Peyer's patch (tissue), 4 donors: ENCODE data around the gene GRM1.

Experiments
- POLR2A ChIP-seq, 2 donors: fragments of 450-650 bp; IDR thresholded peaks; one replicate each; pipeline ENCODE4 v1.5.1; 2017; ENCODE audit warnings: antibody characterized with exemption in 2 of 2, mild to moderate bottlenecking in 2 of 2, moderate library complexity in 2 of 2
- TF ChIP-seq, protein P1 (sequence below), 6 experiments: fragments of 450-650 bp in 4 of 6; fragments of 200-600 bp in 2 of 6; sonication (generic) in 1 of 6; IDR thresholded peaks; one replicate each; pipeline ENCODE4 v1.5.1; 2017 to 2019; ENCODE audit warnings: antibody characterized with exemption in 6 of 6, mild to moderate bottlenecking in 3 of 6, moderate library complexity in 1 of 6

GRCh38 chr6:146029573-146030184 is 817 bp downstream of the GRM1 start:
- TF ChIP-seq, protein P1, sequence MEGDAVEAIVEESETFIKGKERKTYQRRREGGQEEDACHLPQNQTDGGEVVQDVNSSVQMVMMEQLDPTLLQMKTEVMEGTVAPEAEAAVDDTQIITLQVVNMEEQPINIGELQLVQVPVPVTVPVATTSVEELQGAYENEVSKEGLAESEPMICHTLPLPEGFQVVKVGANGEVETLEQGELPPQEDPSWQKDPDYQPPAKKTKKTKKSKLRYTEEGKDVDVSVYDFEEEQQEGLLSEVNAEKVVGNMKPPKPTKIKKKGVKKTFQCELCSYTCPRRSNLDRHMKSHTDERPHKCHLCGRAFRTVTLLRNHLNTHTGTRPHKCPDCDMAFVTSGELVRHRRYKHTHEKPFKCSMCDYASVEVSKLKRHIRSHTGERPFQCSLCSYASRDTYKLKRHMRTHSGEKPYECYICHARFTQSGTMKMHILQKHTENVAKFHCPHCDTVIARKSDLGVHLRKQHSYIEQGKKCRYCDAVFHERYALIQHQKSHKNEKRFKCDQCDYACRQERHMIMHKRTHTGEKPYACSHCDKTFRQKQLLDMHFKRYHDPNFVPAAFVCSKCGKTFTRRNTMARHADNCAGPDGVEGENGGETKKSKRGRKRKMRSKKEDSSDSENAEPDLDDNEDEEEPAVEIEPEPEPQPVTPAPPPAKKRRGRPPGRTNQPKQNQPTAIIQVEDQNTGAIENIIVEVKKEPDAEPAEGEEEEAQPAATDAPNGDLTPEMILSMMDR (IDR thresholded peaks at IDR 0.05), result no peak
- no peak for TF ChIP-seq POLR2A (IDR thresholded peaks at IDR 0.05)
